HG02610 (cell line): Measurements from ENCODE around the gene NKX2-4.
"Not testable (repeated sequence)": the region's sequence is repeated elsewhere in the genome, so short reads cannot be mapped to it uniquely, and the experiment has no call there.

Source experiments
- ATAC-seq: cut with Tn5 transposase; IDR thresholded peaks from one replicate; pipeline ENCODE4 v1.9.1; 2021; ENCODE audit warnings: mild to moderate bottlenecking, moderate library complexity; ENCODE audit not compliant: unreplicated experiment

Gene NKX2-4

GRCh38 chr20:21394551-21394950 is 2.8 kb downstream of the NKX2-4 start:
- no peak for ATAC-seq

- ATAC-seq, result no peak
Measured at GRCh38 chr20:21393816-21394519, 3.4 kb downstream of the NKX2-4 start.

- ATAC-seq, result no peak
Measured at GRCh38 chr20:21393166-21393565, 4.2 kb downstream of the NKX2-4 start.

- ATAC-seq, result no peak
Measured at GRCh38 chr20:21391972-21392352, 5.4 kb downstream of the NKX2-4 start.

- no peak for ATAC-seq
Measured at GRCh38 chr20:21391185-21391971, 5.9 kb downstream of the NKX2-4 start.

GRCh38 chr20:21390768-21391167 is 6.6 kb downstream of the NKX2-4 start:
- ATAC-seq, result no peak

GRCh38 chr20:21389368-21389767 is 8.0 kb downstream of the NKX2-4 start:
- no peak for ATAC-seq

GRCh38 chr20:21388566-21388965 is 8.8 kb downstream of the NKX2-4 start:
- no peak for ATAC-seq

- ATAC-seq, result no peak
Measured at GRCh38 chr20:21387528-21387927, 9.8 kb downstream of the NKX2-4 start.

- ATAC-seq, result no peak
Measured at GRCh38 chr20:21386111-21386510, 11.2 kb downstream of the NKX2-4 start.

- no peak for ATAC-seq
Measured at GRCh38 chr20:21384308-21384892, 12.9 kb downstream of the NKX2-4 start.

GRCh38 chr20:21381619-21382018 is 15.7 kb downstream of the NKX2-4 start:
- no peak for ATAC-seq

- no peak for ATAC-seq
Measured at GRCh38 chr20:21380711-21381110, 16.6 kb downstream of the NKX2-4 start.

- no peak for ATAC-seq
Measured at GRCh38 chr20:21378259-21378658, 19.1 kb downstream of the NKX2-4 start.

- no peak for ATAC-seq
Measured at GRCh38 chr20:21377701-21378100, 19.6 kb downstream of the NKX2-4 start.

GRCh38 chr20:21376626-21377025 is 20.7 kb downstream of the NKX2-4 start:
- no peak for ATAC-seq

- no peak for ATAC-seq
Measured at GRCh38 chr20:21373436-21373835, 23.9 kb downstream of the NKX2-4 start.

- ATAC-seq, result no peak
Measured at GRCh38 chr20:21372016-21372415, 25.3 kb downstream of the NKX2-4 start.

GRCh38 chr20:21371193-21371592 is 26.1 kb downstream of the NKX2-4 start:
- no peak for ATAC-seq

- no peak for ATAC-seq
Measured at GRCh38 chr20:21368791-21369190, 28.5 kb downstream of the NKX2-4 start.

- not testable (repeated sequence) for ATAC-seq
Measured at GRCh38 chr20:21366273-21366672, 31.1 kb downstream of the NKX2-4 start.

- ATAC-seq, result no peak
Measured at GRCh38 chr20:21365771-21366170, 31.6 kb downstream of the NKX2-4 start.
